ENCODE results near the gene HECTD4. TPM values are rescaled to one million over a fixed set of nuclear protein-coding genes. Genes with fewer than 3 reads are reported as not detected.

HECTD4 gene
- total RNA-seq, 4 donors from 2014 or later, result 28.2 to 54.4 (median 33.7) TPM

DNA sequence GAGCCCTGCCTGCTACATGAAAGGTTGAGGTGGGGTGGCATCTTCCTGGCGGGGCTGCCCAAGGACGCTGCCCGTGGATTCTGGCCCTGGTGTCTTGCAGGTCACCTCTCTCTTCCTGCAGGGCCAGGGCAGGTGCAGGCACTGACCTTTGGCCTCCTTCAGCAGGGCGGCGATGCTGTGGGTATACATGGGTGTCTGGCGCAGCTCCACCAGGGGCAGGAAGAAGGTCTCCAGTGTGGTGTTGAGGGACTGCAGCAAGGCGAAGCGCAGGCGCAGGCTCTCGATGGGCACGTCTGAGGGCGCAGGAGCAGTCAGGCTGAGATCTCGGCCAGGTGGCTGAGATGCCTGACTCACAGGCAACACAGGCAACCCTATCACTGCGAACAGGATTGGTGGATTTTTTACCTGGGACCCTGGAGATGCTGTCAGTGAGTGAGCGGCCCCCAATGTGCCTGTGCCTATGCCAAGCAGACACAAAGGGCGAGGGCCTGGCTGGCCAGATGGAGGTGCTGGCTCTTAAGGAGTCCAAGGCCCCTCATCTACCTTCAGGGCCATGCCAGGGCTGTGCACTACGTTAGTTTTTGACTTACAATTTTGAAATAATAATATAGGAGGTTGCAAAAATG, 211.1 kb downstream of the HECTD4 start:
- TF ChIP-seq, protein P1, sequence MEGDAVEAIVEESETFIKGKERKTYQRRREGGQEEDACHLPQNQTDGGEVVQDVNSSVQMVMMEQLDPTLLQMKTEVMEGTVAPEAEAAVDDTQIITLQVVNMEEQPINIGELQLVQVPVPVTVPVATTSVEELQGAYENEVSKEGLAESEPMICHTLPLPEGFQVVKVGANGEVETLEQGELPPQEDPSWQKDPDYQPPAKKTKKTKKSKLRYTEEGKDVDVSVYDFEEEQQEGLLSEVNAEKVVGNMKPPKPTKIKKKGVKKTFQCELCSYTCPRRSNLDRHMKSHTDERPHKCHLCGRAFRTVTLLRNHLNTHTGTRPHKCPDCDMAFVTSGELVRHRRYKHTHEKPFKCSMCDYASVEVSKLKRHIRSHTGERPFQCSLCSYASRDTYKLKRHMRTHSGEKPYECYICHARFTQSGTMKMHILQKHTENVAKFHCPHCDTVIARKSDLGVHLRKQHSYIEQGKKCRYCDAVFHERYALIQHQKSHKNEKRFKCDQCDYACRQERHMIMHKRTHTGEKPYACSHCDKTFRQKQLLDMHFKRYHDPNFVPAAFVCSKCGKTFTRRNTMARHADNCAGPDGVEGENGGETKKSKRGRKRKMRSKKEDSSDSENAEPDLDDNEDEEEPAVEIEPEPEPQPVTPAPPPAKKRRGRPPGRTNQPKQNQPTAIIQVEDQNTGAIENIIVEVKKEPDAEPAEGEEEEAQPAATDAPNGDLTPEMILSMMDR (IDR thresholded peaks at IDR 0.05; ENCODE audit: low read depth), result no peak

DNA sequence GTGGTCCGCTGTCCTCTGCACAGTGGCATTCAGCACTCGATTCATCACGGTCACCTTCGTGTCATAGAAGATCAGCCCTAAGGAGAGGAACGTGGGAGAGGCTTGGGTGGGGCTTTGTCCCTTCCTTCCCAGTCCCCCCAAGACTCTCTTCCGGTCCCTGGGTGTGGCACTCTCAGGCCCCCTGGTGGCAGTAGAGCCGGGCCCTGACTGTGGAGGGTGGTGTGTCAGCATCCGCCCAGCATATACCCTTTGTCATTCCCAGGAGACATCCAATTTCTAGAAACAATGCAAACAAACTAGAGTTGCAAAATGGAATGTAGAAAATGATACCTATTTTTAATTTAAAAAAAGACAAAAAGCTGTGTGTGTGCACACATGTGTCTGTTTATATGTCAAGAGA, 211.9 kb downstream of the HECTD4 start:
- TF ChIP-seq, protein P1 (IDR thresholded peaks at IDR 0.05; ENCODE audit: low read depth), result no peak

DNA sequence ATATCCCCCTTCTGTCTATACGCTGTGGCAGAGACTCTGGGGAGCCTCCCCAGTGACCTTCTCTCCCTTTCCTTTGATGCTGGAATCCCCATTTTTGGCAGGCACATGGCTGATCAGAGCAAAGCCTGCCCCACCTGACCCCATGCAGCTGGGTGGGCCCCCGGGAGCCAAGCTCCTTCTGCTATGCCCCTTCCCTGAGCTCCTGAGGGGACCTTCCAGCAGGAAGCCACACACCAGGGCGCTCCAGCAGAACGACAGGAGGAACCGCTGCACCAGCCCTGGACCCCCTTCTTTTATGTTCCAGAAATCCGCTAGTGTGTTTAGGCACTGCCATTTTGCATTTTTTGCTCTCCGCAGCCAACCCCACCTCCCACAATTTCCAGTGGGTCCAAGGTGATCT, 212.3 kb downstream of the HECTD4 start:
- TF ChIP-seq, protein P1 (IDR thresholded peaks at IDR 0.05; ENCODE audit: low read depth), result no peak

DNA sequence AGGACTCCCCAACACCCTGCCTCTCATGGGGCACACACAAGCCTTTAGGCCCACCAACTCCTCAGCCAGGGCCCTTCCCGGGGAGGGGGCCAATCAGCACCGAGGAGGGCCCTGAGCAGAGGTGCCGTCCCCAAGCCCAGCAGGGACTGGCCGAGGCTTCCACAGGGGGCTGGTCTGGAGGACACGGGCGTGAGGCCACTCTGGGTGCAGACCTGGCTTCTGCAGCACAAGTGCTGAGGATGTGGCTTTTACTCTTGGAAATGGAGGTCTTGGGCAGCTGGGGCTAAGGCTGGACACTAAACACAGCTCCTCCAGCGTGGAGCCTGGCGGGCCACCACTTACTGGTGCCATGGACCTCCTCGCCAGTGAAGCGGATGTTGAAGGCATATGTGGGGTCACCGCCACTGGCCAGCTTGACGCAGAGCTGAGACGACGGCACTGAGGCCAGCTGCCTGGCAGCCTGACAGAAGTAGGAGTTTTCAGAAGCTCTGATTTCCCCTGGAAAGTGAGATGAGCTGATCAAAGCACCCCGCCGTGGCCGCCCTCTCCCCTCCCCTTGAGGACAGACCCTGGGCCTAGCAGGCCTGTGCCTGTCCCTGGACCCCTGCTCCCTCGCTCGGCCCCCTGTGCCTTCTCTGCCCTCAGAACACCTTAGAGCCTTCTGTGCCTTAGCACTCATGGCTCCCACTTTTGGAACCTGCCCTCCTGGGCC, 212.9 kb downstream of the HECTD4 start:
- TF ChIP-seq, protein P1 (IDR thresholded peaks at IDR 0.05; ENCODE audit: low read depth), result no peak

DNA sequence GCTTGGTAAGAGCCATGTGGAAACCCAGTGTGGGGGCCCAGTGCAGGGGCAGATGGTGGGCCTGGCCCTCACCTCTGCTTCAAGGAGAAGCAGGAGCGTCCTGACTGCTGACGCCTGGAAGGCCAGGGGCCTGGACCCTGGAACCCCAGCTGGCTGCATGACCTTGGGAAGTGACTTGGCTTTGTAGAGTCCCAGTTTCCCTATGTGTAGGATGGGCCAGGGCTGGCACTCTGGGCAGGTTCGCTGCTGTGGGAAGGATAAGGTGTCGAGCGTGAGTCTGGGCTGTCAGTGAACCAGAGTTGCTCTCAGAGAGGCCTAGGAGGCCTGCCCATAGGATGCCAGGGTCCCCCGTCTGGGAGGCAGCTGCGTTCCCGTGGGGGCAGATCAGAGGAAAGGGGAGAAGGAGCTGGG, 213.7 kb downstream of the HECTD4 start:
- TF ChIP-seq, protein P1 (IDR thresholded peaks at IDR 0.05; ENCODE audit: low read depth), result no peak

DNA sequence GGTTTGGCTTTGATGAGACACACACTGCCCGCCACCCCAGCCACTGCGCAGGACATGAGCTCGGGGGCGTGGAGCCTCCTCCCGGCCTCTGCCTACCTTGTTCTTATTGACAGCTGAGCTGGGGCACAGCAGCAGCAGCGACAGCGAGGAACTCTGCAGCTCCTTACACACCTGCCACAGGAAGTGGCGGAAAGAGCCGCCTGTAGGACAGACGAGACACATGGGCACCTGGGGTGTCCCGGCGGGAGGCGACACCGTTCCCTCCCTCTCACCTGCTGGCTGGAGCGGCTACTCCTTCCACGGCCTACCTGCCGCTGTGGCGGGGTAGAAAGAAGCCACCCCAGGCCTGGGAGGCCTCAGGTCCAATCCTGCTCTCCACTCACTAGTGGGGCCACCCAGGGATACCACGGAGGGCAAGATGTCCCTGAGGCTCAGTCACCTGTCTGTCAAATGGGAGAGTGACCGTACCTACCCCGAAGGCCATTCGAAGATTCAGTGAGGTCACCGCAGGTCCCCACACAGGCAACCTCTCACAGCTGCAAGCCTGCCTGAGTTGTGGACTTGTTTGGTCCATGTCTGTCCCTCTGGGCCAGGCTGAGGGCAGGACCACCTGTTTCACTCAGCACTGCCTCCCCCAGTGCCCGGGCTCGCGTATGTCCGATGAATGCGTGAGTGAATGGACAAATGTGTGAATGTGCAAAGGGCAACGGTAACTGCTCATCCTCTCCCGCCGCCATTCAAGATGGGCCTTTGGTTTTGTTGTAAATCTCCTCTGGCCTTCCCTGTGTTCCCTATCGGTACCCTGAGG, 214.3 kb downstream of the HECTD4 start:
- TF ChIP-seq, protein P1 (IDR thresholded peaks at IDR 0.05; ENCODE audit: low read depth), result no peak

DNA sequence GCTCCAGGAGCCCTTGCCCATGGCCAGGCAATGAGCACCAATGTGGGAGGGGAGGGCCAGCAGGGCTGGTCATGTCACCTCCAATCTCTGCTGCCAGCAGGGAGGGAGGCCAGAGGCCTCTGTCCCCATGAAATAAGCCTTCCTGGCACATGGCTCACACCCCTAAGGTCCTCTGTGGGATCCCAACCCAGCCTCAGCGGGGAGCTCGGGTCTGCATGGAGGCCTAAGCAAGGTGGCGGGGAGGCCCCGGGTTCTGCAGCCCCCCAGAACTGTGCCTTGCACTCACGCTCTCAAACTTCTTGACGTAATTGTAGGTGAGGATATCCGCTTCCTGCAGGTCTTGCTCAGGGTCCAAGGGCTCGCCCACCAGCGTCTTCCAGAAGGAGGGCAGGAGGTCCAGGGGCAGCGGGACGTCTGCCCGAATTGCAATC, 215.2 kb downstream of the HECTD4 start:
- TF ChIP-seq, protein P1 (IDR thresholded peaks at IDR 0.05; ENCODE audit: low read depth), result no peak
